Erythroblast (primary cell): ENCODE measurements around the gene HLA-DOB.

Experiments
- GATA1 ChIP-seq: IDR thresholded peaks from 2 replicates; pipeline ENCODE4 v1.6.1; 2011; ENCODE audit warnings: low read depth, mild to moderate bottlenecking, control low read depth, low read length, moderate library complexity
- POLR2A ChIP-seq: IDR thresholded peaks from 2 replicates; pipeline ENCODE4 v1.6.1; 2011; ENCODE audit warnings: mild to moderate bottlenecking, low read length

GRCh38 chr6:32862725-32863124 is 45.9 kb upstream of the HLA-DOB start:
- TF ChIP-seq POLR2A (no peak), GATA1 (no peak)
